Measurements from ENCODE around the gene UNC45B. TPM values are rescaled to one million over a fixed set of nuclear protein-coding genes. Genes with fewer than 3 reads are reported as not detected.
A peak's percentile ranks its signal among the peaks of the same experiment; 100 is the strongest.

Gene UNC45B
- total RNA-seq, 2 experiments from 2014 or later: 0.11 to 0.20 TPM

- intact Hi-C loops (cut with DNase I, micrococcal nuclease): loop anchor here (5.0 to 10.0 kb wide), 2 partner anchors 642 to 645 kb away; partner anchors contain the start of gene TAF15 (in 2 of the 2)
- peaks cover 67% of the 10 kb centered on the region for H3K4me1 Mint-ChIP-seq (ENCODE audit: low read depth)
- H3K27ac Mint-ChIP-seq: peak overlapping the region; percentile 89
Measured at GRCh38 chr17:35162755-35163154, 15.1 kb downstream of the UNC45B start.

GRCh38 chr17:35163886-35164285 lies 16.3 kb downstream of the UNC45B start:
- CTCF ChIA-PET: interaction anchor here (0.8 to 2.0 kb wide), 3 partner anchors 149 to 600 kb away, joined by 3 to 5 read pairs (median 5); no protein-coding TSS in a partner anchor
- intact Hi-C loops (cut with DNase I, micrococcal nuclease): loop anchor here (5.0 to 10.0 kb wide), 2 partner anchors 641 to 643 kb away; partner anchors contain the start of gene TAF15 (in 2 of the 2)
- peak overlapping the region; percentile 89 for H3K27ac Mint-ChIP-seq

More at GRCh38 chr17:35162755-35163154, 15.1 kb downstream of the UNC45B start:
- Histone ChIP-seq H3K27ac (ENCODE audit: low read depth in 1 of 2, low read length in 2 of 2) (peak overlapping the region in 1 of 2 donors; percentile 62), H3K4me1 (ENCODE audit: insufficient read depth, low read length) (peaks cover 53% of the 10 kb centered on the region), H3K9me3 (ENCODE audit: control insufficient read depth in 1 of 2, insufficient read depth in 1 of 2, low read length in 2 of 2) (no peaks in the 10 kb centered on the region), H3K4me3 (ENCODE audit: low read length) (no peak overlapping the region), H3K36me3 (ENCODE audit: insufficient read depth, low read length) (no peaks in the 10 kb centered on the region), H3K27me3 (ENCODE audit: control insufficient read depth in 1 of 2, insufficient read depth in 2 of 2, low read length in 2 of 2) (no peaks in the 10 kb centered on the region)
- Mint-ChIP-seq H3K4me3 (no peak overlapping the region), H3K27me3 (no peaks in the 10 kb centered on the region), H3K36me3 (ENCODE audit: low read depth) (no peaks in the 10 kb centered on the region), H3K9me3 (no peaks in the 10 kb centered on the region)
- no peak for TF ChIP-seq CTCF (IDR thresholded peaks at IDR 0.05)
- no peak for DNase-seq
- ChIA-PET POLR2A (interaction anchor here (1.0 to 4.4 kb wide), 4 partner anchors 51 to 377 kb away, joined by 3 to 48 read pairs (median 8); partner anchors contain the start of gene SLFN5), CTCF (interaction anchor here (2.0 kb wide), 1 partner anchor 150 kb away, joined by 5 read pairs; no protein-coding TSS in a partner anchor)
- no peak for ATAC-seq (ENCODE audit: poor library complexity)

GRCh38 chr17:35164716-35165115 lies 17.1 kb downstream of the UNC45B start:
- Histone ChIP-seq H3K4me1 (ENCODE audit: insufficient read depth, low read length) (peaks cover 40% of the 10 kb centered on the region), H3K36me3 (ENCODE audit: insufficient read depth, low read length) (no peaks in the 10 kb centered on the region), H3K27ac (ENCODE audit: low read depth in 1 of 2, low read length in 2 of 2) (no peak overlapping the region), H3K9me3 (ENCODE audit: control insufficient read depth in 1 of 2, insufficient read depth in 1 of 2, low read length in 2 of 2) (no peaks in the 10 kb centered on the region), H3K4me3 (ENCODE audit: low read length) (no peak overlapping the region), H3K27me3 (ENCODE audit: control insufficient read depth in 1 of 2, insufficient read depth in 2 of 2, low read length in 2 of 2) (no peaks in the 10 kb centered on the region)
- Mint-ChIP-seq H3K9me3 (no peaks in the 10 kb centered on the region), H3K27me3 (no peaks in the 10 kb centered on the region), H3K4me1 (ENCODE audit: low read depth) (peaks cover 51% of the 10 kb centered on the region), H3K4me3 (no peak overlapping the region), H3K36me3 (ENCODE audit: low read depth) (no peaks in the 10 kb centered on the region), H3K27ac (peak overlapping the region; percentile 6)
- TF ChIP-seq CTCF (IDR thresholded peaks at IDR 0.05): no peak
- intact Hi-C loops (cut with DNase I, micrococcal nuclease): loop anchor here (5.0 to 10.0 kb wide), 2 partner anchors 640 to 643 kb away; partner anchors contain the start of gene TAF15 (in 2 of the 2)
- ATAC-seq (ENCODE audit: poor library complexity): no peak
- ChIA-PET POLR2A (interaction anchor here (2.2 kb wide), 1 partner anchor 49 kb away, joined by 8 read pairs; no protein-coding TSS in a partner anchor), CTCF (interaction anchor here (0.6 to 2.0 kb wide), 5 partner anchors 46 to 599 kb away, joined by 3 to 5 read pairs (median 4); no protein-coding TSS in a partner anchor)
- DNase-seq: peak in 1 of 14 experiments; percentile 20

More at GRCh38 chr17:35163886-35164285, 16.3 kb downstream of the UNC45B start:
- POLR2A ChIA-PET: interaction anchor here (1.5 to 4.4 kb wide), 3 partner anchors 50 to 79 kb away, joined by 5 to 48 read pairs (median 8); partner anchors contain the start of gene SLFN5
- no peaks in the 10 kb centered on the region for H3K27me3 ChIP-seq (ENCODE audit: control insufficient read depth in 1 of 2, insufficient read depth in 2 of 2, low read length in 2 of 2)
- Mint-ChIP-seq H3K4me1 (ENCODE audit: low read depth) (peaks cover 60% of the 10 kb centered on the region), H3K4me3 (no peak overlapping the region), H3K27me3 (no peaks in the 10 kb centered on the region), H3K9me3 (no peaks in the 10 kb centered on the region), H3K36me3 (ENCODE audit: low read depth) (no peaks in the 10 kb centered on the region)
- H3K4me1 ChIP-seq (ENCODE audit: insufficient read depth, low read length): peaks cover 48% of the 10 kb centered on the region
- H3K9me3 ChIP-seq (ENCODE audit: control insufficient read depth in 1 of 2, insufficient read depth in 1 of 2, low read length in 2 of 2): no peaks in the 10 kb centered on the region
- no peak for TF ChIP-seq CTCF (IDR thresholded peaks at IDR 0.05)
- no peak overlapping the region for H3K4me3 ChIP-seq (ENCODE audit: low read length)
- H3K27ac ChIP-seq (ENCODE audit: low read depth in 1 of 2, low read length in 2 of 2): no peak overlapping the region
- ATAC-seq (ENCODE audit: poor library complexity) (no peak), DNase-seq (peak in 1 of 14 experiments; percentile 12)
- no peaks in the 10 kb centered on the region for H3K36me3 ChIP-seq (ENCODE audit: insufficient read depth, low read length)
